ENCODE results near the gene GLI2. TPM values are rescaled to one million over a fixed set of nuclear protein-coding genes. Genes with fewer than 3 reads are reported as not detected.

GLI2 gene
- 1 to 10 TPM in 3 of 4 donors, under 1 TPM in 1; 0.42 to 6.7 (median 3.1) TPM for total RNA-seq

DNA sequence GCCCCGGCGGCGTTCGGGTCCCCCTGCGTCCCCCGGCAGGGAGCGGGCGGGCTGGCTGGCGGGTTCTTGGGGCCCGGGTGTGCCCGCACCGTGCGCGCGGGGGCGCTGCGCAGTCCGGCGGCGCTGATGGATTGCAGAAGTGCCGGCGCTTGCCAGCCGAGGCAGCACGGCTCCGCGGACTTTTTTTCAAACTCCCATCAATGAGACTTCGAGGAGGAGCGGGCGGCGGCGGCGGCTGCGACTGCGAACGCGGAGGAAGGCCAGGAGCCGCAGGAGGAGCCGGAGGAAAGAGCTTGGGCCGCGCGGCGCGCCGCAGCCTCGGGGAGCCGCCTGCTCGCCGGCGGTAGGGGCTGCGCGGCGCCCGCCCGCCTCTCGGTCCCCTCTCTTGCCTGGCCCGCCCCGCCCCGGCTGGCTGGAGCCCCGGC lies at the start of gene GLI2:
TSS of gene GLI2 (plus strand) at position 123 of the 425 bp plus-strand sequence. CDS start 61,453 bp downstream, outside the sequence.
- DNase-seq (ENCODE audit: low spot score in 2 of 2) = peak; percentile 59 to 93
- peak within 1 kb of the TSS; percentile 37 for H3K4me3 ChIP-seq (ENCODE audit: low read depth, poor library complexity, severe bottlenecking)
- TF ChIP-seq POLR2A (IDR thresholded peaks at IDR 0.05) (no peak), CTCF (IDR thresholded peaks at IDR 0.05) (no peak)
- 0% methylated on average over 59 of the region's 59 CpGs; no CpG with 5 or more reads in 1 of the 2 donors for whole genome bisulfite sequencing, 2 donors
- intact Hi-C loops (cut with DNase I; ENCODE audit: low total_unique reads) = no loop called here

DNA sequence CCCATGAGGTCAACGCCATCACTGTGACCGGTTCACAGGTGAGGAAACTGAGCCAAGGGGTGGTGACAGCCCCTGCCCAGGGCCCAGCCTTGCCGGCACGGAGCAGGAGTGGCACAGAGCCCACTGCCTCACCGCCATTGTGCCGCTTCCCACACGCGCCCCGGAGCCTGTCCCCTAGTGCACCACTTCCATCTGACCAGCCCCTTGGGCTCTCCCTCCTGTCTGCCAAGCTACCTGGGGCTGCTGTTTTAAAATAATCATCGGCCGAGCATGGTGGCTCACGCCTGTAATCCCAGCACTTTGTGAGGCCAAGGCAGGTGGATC lies 49.7 kb upstream of the GLI2 start:
- TF ChIP-seq POLR2A (IDR thresholded peaks at IDR 0.05) (no peak), CTCF (IDR thresholded peaks at IDR 0.05) (no peak)
- no peak for DNase-seq (ENCODE audit: low spot score in 2 of 2)
- H3K4me3 ChIP-seq (ENCODE audit: low read depth, poor library complexity, severe bottlenecking) = no peak overlapping the region
- intact Hi-C loops (cut with DNase I; ENCODE audit: low total_unique reads) = no loop called here
- WGBS, 2 donors = 88 to 94% methylated on average over 10 to 12 of the region's 12 CpGs

- no peak for TF ChIP-seq CTCF (IDR thresholded peaks at IDR 0.05)
- no peak for TF ChIP-seq POLR2A (IDR thresholded peaks at IDR 0.05)
- H3K4me3 ChIP-seq (ENCODE audit: low read depth, poor library complexity, severe bottlenecking) = no peak overlapping the region
- WGBS, 2 donors = 85 to 87% methylated on average over 16 of the region's 16 CpGs
- intact Hi-C loops (cut with DNase I; ENCODE audit: low total_unique reads) = no loop called here
- no peak for DNase-seq (ENCODE audit: low spot score in 2 of 2)
Measured at GRCh38 chr2:120686511-120687168, 49.0 kb upstream of the GLI2 start.

- intact Hi-C loops (cut with DNase I; ENCODE audit: low total_unique reads) = no loop called here
- H3K4me3 ChIP-seq (ENCODE audit: low read depth, poor library complexity, severe bottlenecking) = no peak overlapping the region
- no peak for TF ChIP-seq CTCF (IDR thresholded peaks at IDR 0.05)
- 63 to 87% methylated on average over 2 of the region's 2 CpGs for WGBS, 2 donors
- no peak for DNase-seq (ENCODE audit: low spot score in 2 of 2)
Measured at GRCh38 chr2:120687210-120687609, 48.5 kb upstream of the GLI2 start.

DNA sequence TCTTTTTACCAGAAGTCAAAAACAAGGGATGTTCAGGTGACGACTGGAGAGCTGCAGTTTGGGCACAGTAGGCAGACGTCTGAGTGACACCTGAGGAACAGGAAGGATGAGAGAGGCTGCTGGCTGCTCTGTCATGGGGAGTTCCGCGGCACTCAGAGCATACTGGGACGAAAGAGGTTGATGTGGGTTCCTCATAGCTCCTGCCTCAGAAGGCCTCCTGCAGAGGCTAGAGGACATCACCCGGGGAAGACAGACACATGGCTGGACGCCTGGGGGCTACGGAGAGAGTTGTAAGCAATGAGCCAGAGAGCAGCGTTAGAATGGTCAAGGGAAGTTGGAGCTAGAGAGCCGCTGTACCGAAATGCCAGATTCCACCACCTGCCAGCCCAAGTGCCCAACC lies 45.1 kb upstream of the GLI2 start:
- WGBS, 2 donors = 73 to 75% methylated on average over 11 of the region's 11 CpGs
- no peak for DNase-seq (ENCODE audit: low spot score in 2 of 2)
- H3K4me3 ChIP-seq (ENCODE audit: low read depth, poor library complexity, severe bottlenecking) = no peak overlapping the region
- intact Hi-C loops (cut with DNase I; ENCODE audit: low total_unique reads) = no loop called here
- TF ChIP-seq CTCF (IDR thresholded peaks at IDR 0.05) (no peak), POLR2A (IDR thresholded peaks at IDR 0.05) (no peak)

GRCh38 chr2:120691410-120691809 lies 44.3 kb upstream of the GLI2 start:
- TF ChIP-seq CTCF (IDR thresholded peaks at IDR 0.05) = no peak
- no peak for TF ChIP-seq POLR2A (IDR thresholded peaks at IDR 0.05)
- H3K4me3 ChIP-seq (ENCODE audit: low read depth, poor library complexity, severe bottlenecking) = no peak overlapping the region
- intact Hi-C loops (cut with DNase I; ENCODE audit: low total_unique reads) = no loop called here
- 79 to 88% methylated on average over 4 of the region's 4 CpGs for WGBS, 2 donors
- no peak for DNase-seq (ENCODE audit: low spot score in 2 of 2)
